Glomerular visceral epithelial cell (primary cell): ENCODE measurements around the gene ITGB1BP2.
"Not testable (repeated sequence)": the region's sequence is repeated elsewhere in the genome, so short reads cannot be mapped to it uniquely, and the experiment has no call there.

Experiments used
- DNase-seq: peaks from one replicate; pipeline ENCODE4 v3.0.0-alpha.2; 2016; ENCODE audit errors: extremely low spot score

The ITGB1BP2 gene

GRCh38 chrX:71301195-71301924, at the start of gene ITGB1BP2:
TSS of gene ITGB1BP2 (plus strand) at chrX:71301750. CDS start at chrX:71301807, 57 bp downstream.
- peak; percentile 11 for DNase-seq

GRCh38 chrX:71252221-71252620, 49.3 kb upstream of the ITGB1BP2 start:
- no peak for DNase-seq

- peak; percentile 44 for DNase-seq
These were observed 48.1 kb upstream of the ITGB1BP2 start for GRCh38 chrX:71253253-71254091.

- peak; percentile 79 for DNase-seq
These were observed 47.2 kb upstream of the ITGB1BP2 start, which contains the start of gene ZMYM3 for GRCh38 chrX:71254092-71254963. TSS of gene ZMYM3 (minus strand) at chrX:71254140. CDS start at chrX:71253255, 885 bp downstream.

GRCh38 chrX:71256051-71256450, 45.5 kb upstream of the ITGB1BP2 start:
- no peak for DNase-seq

- DNase-seq: no peak
These were observed 44.7 kb upstream of the ITGB1BP2 start for GRCh38 chrX:71256856-71257255.

GRCh38 chrX:71268624-71269023, 32.9 kb upstream of the ITGB1BP2 start:
- DNase-seq: not testable (repeated sequence)

- no peak for DNase-seq
These were observed 31.7 kb upstream of the ITGB1BP2 start for GRCh38 chrX:71269801-71270395.

GRCh38 chrX:71272313-71272712, 29.2 kb upstream of the ITGB1BP2 start:
- not testable (repeated sequence) for DNase-seq

GRCh38 chrX:71281300-71281699, 20.2 kb upstream of the ITGB1BP2 start:
- DNase-seq: not testable (repeated sequence)

- peak; percentile 56 for DNase-seq
These were observed 18.8 kb upstream of the ITGB1BP2 start for GRCh38 chrX:71282514-71283402.

- peak; percentile 97 for DNase-seq
These were observed 18.0 kb upstream of the ITGB1BP2 start, which contains the start of gene NONO for GRCh38 chrX:71283403-71284143. TSS of gene NONO (plus strand) at chrX:71283635. CDS start at chrX:71290638, 7,003 bp downstream.

GRCh38 chrX:71285929-71286328, 15.6 kb upstream of the ITGB1BP2 start:
- no peak for DNase-seq

GRCh38 chrX:71291381-71291780, 10.2 kb upstream of the ITGB1BP2 start:
- DNase-seq: no peak

- DNase-seq: peak; percentile 36
These were observed 8.7 kb upstream of the ITGB1BP2 start for GRCh38 chrX:71292669-71293365.

- no peak for DNase-seq
These were observed 4.7 kb upstream of the ITGB1BP2 start for GRCh38 chrX:71296806-71297205.

- no peak for DNase-seq
These were observed 3.4 kb upstream of the ITGB1BP2 start for GRCh38 chrX:71298119-71298518.

GRCh38 chrX:71300064-71300463, 1.5 kb upstream of the ITGB1BP2 start:
- not testable (repeated sequence) for DNase-seq

GRCh38 chrX:71300495-71300894, 1.1 kb upstream of the ITGB1BP2 start:
- not testable (repeated sequence) for DNase-seq
